HG03066 (cell line): ENCODE measurements around the gene RER1.

Experiments used
- ATAC-seq: cut with Tn5 transposase; IDR thresholded peaks from one replicate; pipeline ENCODE4 v1.9.1; 2021; ENCODE audit warnings: low read depth; ENCODE audit not compliant: unreplicated experiment

The RER1 gene

DNA sequence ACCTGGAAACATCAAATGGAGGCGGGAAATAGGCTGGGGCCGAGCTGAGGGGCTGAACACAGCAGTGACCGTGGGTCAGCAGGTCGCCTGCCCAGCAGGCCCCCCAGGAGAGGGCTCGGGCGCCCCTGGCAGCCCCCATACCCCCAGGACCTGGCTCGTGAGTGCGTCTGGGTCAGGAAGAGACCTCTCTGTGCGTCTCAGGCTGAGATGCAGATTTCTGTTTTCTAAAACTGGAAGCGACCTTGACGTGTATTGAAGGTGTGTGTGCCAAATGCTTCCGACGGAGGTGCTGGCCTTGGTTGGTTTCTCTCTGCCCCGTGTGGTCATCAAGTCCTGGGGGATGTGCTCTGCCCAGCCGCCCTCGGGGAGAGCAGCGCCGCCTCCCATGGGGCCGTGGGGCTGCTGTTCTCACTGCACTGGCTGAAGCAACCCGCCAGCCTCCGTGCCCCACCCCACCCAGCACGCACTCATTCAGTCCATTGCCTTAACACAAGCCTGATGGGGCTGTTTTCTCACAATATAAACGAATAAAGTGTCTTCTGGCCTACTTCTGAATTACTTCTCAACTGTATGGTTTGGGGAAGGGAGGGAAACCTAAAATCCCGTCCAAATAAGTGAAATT is 13.4 kb downstream of the RER1 start:
- ATAC-seq, result no peak

DNA sequence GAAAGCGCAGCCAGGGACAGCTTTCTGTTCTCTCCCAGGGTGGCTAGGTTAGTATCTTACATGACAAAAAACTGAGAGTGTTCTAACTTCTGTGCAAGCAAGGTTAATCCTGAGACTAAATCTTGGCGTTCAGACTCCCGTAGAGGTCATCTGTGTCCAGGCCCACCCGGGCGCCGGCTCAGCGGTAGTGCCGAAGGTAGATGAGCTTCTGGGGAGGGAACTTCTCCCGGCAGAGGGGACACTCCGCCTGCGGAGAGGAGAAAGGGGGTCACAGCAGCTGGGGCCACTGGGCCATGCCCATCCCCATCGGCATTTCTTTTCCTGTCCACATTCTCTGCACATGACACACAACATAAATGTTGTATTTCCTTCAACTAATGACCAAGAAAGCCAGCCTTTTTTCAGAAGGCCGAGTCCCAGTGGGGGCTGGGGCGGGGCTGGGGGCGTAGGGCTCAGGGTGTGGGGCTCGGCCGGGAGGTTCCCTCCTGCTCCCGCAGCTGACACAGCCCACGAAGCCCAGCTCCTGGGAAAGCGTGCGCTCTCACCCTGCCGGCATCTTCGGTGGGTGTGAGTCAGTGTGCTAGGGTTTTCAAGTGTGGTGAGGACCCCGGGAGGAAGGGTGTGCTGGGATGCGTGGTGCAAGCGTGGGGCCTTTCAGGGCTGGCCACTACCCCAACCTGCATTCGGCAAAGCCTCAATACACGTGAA is 14.1 kb downstream of the RER1 start:
- ATAC-seq, result no peak

DNA sequence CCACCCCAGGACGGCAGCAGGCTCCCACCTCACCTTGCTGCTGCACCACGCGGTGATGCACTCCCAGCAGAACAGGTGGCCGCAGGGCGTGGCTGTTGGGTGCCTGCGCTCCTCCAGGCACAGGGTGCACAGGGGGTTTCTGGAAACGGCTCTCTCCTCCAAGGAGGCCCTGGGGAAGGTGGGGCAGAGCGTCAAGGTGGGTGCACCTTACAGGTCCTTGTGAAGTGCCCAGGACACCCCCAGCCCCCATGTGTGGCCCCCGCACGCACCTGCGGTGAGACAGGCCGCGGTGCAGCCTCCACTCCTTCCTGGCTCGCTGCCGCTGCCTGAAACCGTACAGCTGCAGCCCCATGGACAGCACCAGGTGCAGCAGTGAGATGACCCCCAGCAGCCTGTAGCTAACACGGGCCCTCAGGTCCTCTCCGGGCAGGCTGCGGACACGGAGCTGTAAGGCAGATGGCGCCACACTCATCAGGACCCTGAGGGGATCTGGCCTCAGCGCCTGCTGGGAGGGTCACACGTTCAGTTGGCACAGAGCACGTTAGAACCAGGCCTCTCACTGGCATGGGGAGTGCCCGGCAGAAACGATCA is 14.9 kb downstream of the RER1 start:
- ATAC-seq, result no peak

DNA sequence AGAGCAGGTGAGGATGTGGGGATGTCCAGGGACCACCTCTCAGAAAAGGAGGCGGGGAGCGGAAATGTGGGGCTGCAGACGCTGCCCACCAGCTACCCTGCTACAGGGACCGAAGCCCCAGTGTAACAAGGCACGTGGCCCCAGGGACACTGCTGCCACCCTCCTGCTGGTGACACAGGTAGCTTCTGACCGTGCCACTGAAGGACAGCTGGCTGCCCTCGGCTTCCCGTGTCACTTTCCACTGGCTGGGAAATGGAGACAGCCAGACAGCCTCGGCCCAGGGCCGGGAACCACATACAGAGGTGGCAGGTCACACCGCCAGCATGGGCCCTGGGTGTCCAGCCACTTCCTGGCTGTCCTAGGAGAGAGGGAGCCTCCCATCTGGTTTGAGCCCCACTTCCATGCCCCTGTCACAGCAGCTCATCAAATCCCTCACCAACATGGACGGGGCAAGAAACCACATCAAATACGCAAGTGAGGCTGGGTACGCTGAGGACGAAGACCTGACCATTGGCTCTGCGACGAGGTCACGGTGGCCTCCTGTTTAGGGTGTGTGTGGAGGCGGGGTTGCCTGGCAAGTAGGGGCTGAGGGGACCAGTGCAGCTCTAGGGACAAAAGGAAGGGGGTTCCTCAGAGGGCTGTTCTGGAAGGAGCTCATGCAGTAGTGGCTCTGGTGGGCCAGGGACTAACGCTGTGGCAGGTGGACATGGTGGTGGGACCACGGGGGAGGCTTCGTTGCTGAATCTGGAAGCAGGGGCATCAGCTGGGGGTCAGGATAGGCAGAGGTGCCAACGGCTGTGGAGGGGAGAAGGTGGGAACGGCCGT is 15.7 kb downstream of the RER1 start:
- no peak for ATAC-seq

DNA sequence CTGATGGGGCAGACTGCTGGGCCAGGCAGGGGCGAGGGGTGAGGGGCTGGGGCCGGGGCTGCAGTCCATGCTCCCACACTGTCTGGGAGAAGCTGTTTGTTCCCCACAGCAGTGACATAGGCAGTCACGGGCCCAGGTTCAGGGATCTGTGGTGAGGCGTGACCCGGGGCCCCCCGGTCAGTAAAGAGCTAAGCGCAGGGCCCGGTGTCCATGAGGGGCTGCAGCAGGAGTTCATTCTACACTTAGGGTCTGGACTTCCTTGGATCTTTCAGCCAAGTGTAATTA is 16.3 kb downstream of the RER1 start:
- no peak for ATAC-seq

DNA sequence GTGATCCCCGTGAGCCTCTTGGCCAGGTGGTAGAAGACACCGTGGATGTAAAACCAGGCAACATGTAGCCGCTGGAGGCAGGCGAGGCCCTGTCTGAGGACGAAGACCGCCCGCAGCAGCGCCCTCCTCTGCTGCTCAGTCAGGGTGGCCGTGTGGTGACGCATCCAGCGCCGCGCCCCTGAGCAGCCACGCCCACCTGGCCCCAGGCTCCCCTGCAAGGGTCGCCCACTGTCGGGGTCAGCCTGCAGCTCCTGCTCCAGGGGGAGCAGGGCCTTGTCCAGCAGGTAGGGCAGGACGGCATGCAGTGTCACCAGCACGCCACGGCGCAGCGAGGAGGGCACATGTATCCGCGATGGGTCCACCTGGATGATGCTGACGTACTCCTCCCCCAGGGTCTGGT is 16.8 kb downstream of the RER1 start:
- ATAC-seq, result no peak

DNA sequence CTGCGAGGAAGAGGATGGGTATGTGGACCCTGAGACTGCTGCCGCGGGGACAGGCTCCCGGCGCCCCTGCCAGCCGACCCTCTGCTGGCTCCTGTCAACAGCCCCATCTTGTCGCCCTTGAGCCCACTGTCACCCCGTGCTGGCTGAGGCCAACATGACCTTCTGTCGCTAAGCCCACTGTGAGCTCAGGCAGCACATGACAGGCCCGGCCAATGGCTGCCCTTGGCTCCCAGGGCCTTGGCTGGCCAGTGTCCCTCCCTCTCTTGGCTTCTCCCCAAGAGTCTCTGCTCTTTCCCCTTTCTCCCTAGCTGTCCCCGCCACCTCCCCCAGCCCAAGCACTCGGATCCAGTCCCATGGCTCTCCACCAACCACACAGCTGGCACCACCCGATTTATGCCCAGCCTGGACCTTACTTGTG is 17.2 kb downstream of the RER1 start:
- no peak for ATAC-seq

DNA sequence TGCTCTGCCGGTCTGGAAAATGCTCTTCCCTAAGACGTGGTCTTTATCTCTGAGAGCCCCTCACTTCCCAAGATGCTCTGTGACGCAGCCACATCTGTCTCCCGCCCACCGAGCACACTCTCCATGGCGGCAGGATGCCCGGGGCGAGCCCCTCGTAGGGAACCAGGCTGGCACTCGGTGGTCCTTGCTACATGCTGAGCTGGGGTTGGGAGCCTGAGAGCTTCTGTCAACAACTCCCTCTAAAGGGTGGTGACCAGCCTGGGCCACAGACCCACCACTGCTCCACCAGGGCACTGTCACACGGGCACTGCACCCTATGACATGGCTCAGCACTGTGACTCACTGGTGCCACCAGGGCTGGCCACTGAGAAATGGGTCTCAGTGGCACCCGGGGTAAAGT is 18.1 kb downstream of the RER1 start:
- ATAC-seq, result no peak

DNA sequence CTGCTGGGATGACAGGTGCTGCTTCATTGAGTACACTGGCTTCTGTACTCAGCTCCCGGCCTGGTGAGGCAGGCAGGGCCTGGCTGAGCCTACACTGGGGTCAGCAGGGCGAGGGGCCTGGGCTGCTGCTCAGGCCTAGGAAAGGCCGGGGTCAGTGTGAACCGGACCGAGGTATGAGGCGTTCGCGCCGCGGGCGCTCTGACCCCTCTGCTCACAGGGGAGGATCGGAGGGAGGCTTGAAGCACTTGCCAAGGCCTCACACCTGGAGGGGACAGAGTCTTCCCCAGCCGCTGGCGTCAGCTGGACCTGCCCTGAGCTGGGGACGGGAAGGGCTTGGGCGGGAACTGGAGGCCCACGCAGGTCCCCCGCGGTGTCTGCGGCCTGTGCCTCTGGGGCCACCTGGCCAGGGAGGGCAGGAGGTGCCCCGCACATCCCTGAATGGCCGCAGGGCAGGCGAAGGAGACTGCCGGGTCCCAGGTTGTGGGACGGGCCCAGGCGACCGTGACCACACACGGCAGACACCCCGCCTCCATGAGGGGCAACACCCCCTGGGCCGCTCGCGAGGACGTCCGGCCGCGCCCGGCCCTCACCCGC is 20.3 kb downstream of the RER1 start:
- peak; percentile 15 for ATAC-seq

DNA sequence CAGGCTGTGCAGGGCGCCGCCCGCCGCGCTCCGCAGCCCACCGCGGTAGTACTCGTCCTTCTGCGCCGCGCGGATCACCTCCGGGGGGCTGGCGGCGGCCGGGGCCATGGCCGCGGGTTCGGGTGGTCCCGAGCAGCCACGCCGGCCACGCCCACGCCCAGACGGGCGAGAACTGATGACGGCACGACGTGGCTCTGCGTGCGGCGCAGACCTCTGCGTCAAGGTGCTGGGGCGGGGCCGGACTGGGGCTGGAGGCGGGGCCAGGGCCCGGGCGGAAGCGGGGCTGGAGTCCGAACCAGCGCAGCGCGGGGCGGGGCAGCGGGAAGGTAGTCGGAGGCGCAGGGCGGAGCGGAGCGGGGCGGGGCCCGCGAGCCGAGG is 20.7 kb downstream of the RER1 start, which contains the start of gene PEX10:
TSS of gene PEX10 (minus strand) at position 170 of the 378 bp plus-strand sequence. CDS start at position 108, 62 bp downstream.
- peak; percentile 60 for ATAC-seq

DNA sequence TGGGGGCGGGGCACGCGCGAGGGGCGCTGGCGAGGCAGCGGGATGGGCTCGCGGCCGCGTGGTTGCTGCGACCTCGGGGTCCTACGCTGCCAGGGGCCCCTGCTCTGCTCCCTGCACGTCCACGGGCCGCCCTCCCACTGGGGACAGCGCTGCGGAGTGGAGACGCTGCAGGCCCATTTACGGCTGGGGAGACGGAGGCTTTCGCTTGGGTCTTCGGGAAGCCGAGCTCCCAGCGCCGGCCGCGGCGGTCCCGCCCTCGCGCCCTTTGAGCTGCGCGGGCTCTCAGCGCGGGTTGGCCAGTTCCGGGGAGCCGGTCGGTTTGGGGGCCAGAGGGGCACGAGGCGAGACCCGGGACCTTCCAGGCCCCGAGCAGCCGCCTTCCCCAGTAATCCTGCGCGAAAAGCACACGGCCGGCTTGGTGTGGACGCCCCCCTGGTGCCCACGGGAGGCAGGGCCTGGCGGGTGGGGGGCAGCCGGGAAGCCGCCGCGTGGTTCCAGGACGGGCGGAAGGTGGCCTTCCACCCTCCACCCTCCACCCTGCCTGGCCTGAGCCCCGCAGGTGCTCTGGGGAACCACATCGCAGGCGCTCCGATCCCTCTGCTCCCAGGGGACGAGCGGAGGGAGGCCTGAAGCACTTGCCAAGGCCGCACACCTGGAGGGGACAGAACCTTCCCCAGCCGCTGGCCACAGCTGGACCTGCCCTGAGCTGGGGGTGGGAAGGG is 21.3 kb downstream of the RER1 start:
- peak; percentile 28 for ATAC-seq

DNA sequence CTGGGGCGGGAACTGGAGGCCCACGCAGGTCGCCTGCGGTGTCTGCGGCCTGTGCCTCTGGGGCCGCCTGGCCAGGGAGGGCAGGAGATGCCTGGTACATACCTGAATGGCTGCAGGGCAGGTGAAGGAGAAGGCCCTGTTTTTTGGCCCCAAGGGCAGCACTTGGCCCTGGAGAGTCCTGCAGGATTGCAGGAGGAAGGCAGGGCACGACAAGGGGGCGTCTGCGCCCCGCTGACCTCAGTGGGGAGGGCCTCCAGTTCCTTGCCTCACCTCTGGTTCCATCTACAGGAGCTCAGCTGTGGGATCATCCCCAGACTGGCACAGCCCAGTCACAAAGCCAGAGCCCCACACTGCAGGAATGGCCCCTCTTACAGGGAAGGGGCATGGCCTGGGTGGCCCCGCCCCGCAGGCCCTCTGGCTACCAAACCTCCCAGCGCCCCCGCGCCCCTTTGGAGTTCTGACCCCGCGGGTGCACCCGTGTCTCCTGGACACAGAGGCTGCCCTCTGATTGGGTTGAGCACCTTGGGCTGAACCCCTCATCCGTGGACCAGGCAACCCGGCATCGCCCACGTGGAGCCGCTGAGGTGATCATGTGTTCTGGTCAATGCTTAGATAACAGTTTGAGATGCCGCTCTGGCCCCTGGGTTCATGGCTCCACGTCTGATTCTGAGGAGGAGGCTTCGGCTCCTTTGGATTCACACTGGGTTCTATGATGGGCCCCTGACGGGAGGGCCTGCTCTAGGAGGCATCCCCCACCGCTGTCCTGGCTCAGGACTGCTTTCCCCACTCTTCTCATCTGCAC is 22.1 kb downstream of the RER1 start:
- ATAC-seq, result peak; percentile 0

DNA sequence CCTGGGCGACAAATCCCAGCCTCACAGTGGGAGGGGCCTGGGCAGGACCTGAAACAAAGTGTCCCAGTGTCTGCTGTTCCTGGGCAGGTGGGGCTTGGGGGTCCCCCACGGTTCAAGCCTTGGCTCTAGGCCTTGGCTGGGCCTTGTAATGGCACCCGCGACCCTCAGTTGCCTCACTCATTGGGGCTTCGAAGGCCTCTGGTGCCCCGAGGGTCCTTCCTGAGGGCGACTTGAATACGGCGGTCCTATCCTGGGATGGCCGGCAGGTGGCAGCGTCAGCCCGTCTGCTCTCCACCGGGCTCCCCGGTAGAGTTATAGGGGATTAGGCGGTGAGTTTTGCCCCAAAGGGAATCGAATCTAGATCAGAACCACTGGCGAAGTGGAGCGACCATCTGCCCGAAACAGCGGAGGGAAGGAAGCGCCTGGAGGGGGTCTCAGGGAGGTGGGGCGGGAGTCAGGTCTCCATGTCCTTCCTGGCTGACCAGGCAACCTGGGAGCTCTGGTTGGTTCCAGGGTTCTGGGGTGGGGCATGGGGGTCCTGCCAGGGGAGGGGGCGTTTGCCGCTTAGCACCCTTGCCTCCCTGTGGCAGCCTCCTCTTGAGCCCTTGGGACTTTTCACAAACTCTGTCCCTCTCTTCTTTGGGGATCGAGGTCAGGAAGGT is 22.8 kb downstream of the RER1 start:
- ATAC-seq, result no peak

DNA sequence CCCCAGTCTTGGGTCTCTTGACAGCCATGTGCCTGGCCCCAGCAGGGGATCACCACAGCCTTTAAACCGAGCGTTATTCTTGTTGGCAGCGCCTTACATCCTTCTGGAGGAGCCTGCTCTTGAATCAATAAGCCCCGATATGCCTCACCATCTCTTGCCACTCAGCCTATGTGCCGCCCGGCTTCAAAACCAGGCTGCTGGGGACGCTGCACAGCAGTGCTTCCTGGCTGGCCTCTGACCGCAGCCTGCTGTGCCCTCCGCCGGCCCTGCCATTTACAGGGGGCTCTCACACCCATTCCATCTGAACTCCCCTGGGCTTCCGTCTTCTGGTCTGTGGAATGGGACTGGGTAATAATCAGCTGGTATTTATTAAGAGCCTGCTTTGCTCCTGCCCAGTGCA is 23.7 kb downstream of the RER1 start:
- no peak for ATAC-seq

DNA sequence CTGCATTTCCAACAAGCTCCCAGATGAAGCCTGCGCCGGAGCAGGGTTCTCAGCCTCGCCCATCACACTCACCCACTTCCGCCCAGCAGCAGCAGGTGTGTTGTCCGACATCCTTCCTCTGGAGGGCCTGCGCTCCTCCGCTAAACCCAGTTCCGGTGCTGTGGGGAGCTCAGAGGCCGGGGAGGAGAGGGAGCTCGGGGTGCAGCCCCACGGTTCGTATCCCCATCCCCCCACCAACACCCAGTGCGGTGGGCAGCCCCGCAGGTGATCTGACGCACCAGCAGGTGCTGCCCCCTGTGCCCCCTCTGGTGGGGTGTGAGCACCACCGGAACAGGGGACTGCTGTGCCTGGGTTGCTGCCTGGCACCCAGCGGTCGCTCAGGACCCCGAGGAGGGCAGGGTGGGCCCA is 24.2 kb downstream of the RER1 start:
- ATAC-seq, result no peak

DNA sequence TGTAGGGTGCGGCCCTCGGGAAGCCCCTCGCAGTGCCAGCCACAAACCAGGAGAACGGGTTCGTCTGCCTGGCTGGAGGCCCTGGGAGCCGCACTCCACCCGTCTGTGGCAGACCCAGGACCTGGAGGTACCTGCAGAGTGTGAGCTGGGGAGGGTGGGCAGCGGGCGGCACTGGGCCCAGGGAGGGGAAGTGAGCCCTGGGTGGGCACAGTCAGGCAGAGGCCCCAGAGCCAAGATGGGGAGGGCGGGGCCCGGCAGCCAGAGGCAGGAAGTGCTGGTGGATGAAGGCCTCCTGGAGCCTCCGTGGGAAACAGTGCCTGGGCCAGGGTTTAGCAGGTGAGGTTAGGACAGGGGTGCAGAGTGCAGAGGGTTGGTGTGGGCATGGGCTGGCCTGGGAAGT is 24.8 kb downstream of the RER1 start:
- no peak for ATAC-seq

DNA sequence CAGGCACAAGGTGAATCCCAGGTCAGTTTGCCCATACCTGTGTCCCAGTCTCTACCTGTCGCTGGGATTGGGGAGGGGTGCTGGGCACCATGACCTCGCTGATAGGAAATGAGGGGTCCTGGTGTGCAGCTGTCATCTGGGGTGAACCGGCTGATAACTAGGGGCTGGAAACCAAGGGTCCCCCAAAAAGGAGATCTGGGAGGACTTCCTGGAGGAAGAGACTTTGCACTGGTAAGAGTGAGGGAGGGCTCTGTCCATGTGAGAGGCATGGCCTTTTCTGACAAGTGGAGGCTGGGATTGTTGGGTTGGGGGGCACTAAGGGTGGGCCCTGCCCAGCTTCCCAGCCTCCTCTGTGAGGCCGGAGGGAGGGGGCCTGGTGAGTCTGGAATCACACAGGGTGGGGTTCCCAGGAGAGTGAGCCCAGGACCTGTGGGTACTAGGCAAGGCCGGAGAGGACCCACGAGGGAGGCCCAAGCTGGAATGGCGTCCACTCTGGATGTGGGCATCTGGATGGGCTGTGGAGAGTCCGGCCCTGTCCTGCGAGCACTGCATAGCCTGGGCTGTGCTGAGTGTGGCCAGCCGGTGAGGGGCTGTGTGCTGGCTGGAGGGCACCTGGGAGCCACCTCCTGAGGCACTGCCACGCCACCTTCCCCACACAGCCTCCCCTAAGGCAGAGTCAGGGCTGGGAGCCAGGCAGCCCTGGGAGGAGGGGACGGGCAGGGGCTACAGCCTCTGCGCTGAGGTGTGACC is 25.6 kb downstream of the RER1 start:
- no peak for ATAC-seq

DNA sequence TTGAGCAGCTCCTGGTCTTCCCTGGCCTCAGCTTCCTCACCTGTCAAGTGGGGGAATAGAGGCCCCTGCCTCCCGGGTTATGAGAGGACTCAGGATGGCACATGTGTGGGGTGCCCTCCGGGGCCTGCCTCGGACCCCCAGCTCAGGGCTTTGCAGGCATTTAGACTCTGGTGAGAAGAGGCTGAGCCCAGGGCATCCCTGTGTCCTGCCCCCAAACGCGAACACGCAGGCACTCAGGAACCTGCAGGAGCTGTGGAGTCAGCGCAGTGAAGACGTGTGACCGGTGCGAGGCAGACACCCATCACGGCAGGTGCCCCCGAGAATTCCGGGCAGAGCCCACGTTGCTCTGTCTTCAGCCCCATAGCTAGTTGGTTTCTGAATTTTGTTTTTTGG is 26.2 kb downstream of the RER1 start:
- no peak for ATAC-seq
